Measurements from ENCODE around the gene PSMG3. TPM values are rescaled to one million over a fixed set of nuclear protein-coding genes. Genes with fewer than 3 reads are reported as not detected.

PSMG3 gene
- total and polyA plus RNA-seq, 2 donors (not counting 3 experiments of a cell fraction or from before 2014, with no cell fraction given): 25.5 to 49.7 TPM

DNA sequence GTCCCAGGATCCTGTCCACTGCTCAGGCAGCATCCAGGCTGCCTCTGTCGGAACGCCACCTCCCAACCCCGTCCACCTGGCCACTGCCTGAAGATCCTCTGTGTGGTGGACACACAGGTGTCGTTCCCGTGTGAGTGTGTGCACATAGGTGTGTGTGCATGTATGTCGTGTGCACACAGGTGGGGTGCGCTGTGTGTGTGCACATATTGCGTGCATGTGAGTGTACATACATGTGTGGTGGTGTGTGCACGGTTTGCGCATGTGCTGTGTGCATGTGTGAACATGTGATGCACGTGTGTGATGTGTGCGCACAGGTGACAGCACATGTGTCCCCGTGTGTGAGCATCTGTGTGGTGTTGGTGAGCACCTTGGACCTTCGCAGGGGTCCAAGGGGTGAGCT is 20.9 kb downstream of the PSMG3 start:
- Histone ChIP-seq H3K9me3 (replicated peaks; ENCODE audit: control insufficient read depth, insufficient read depth, low read length) (no peaks in the 10 kb centered on the region), H3K79me2 (ENCODE audit: control insufficient read depth, insufficient read depth, low read length) (no peaks in the 10 kb centered on the region), H4K20me1 (replicated peaks; ENCODE audit: control insufficient read depth, extremely low read depth, insufficient read depth, low read length) (no peaks in the 10 kb centered on the region), H3K27ac (ENCODE audit: insufficient read depth, low read depth, low read length) (no peak overlapping the region), H3K9ac (replicated peaks; ENCODE audit: extremely low read depth, insufficient read depth, low read length) (no peak overlapping the region), H3K4me3 (replicated peaks in 1 of 3; ENCODE audit: insufficient read depth in 1 of 3, low read depth in 1 of 3, low read length in 3 of 3) (no peak overlapping the region), H3K27me3 (ENCODE audit: control insufficient read depth in 2 of 2, insufficient read depth in 2 of 2, low read length in 2 of 2) (no peaks in the 10 kb centered on the region), H3K36me3 (ENCODE audit: control insufficient read depth in 2 of 2, extremely low read depth in 1 of 2, insufficient read depth in 2 of 2, low read length in 2 of 2) (peaks cover under 1 to 2% of the 10 kb centered on the region in 2 experiments), H3K9me1 (replicated peaks; ENCODE audit: control insufficient read depth, extremely low read depth, insufficient read depth, low read length) (no peaks in the 10 kb centered on the region), H3K4me2 (ENCODE audit: insufficient read depth, low read length) (no peak overlapping the region), H3K4me1 (ENCODE audit: control insufficient read depth, extremely low read depth, insufficient read depth, low read length) (no peaks in the 10 kb centered on the region), H2AFZ (ENCODE audit: low read depth, low read length) (no peak overlapping the region)
- FAIRE-seq: no peak
- no peak for DNase-seq (ENCODE audit: low read depth, low spot score)
- POLR2A ChIA-PET: no interaction called here
- CTCF ChIA-PET: interaction anchor here (0.6 to 1.6 kb wide), 3 partner anchors 12 to 13 kb away, joined by 4 to 6 read pairs (median 5); no protein-coding TSS in a partner anchor
- TF ChIP-seq GATA2 (IDR thresholded peaks at IDR 0.05; ENCODE audit: insufficient read depth, insufficient read length, low read depth, low read length): no peak
- TF ChIP-seq, protein P1, sequence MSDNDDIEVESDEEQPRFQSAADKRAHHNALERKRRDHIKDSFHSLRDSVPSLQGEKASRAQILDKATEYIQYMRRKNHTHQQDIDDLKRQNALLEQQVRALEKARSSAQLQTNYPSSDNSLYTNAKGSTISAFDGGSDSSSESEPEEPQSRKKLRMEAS (IDR thresholded peaks at IDR 0.05; ENCODE audit: insufficient read depth, insufficient read length): peak; percentile 67
- TF ChIP-seq, protein P2, sequence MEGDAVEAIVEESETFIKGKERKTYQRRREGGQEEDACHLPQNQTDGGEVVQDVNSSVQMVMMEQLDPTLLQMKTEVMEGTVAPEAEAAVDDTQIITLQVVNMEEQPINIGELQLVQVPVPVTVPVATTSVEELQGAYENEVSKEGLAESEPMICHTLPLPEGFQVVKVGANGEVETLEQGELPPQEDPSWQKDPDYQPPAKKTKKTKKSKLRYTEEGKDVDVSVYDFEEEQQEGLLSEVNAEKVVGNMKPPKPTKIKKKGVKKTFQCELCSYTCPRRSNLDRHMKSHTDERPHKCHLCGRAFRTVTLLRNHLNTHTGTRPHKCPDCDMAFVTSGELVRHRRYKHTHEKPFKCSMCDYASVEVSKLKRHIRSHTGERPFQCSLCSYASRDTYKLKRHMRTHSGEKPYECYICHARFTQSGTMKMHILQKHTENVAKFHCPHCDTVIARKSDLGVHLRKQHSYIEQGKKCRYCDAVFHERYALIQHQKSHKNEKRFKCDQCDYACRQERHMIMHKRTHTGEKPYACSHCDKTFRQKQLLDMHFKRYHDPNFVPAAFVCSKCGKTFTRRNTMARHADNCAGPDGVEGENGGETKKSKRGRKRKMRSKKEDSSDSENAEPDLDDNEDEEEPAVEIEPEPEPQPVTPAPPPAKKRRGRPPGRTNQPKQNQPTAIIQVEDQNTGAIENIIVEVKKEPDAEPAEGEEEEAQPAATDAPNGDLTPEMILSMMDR (IDR thresholded peaks at IDR 0.05; ENCODE audit: extremely low read depth in 1 of 2, insufficient read depth in 1 of 2, low read depth in 1 of 2, low read length in 2 of 2): no peak
- intact Hi-C loops (cut with micrococcal nuclease) (no loop called here), dilution Hi-C loops (cut with MboI; ENCODE audit: extremely low pct_ligation_motif_present, low sequenced_read_pairs) (no loop called here)
- BruUV-seq (replicated peaks): no TSS peak

DNA sequence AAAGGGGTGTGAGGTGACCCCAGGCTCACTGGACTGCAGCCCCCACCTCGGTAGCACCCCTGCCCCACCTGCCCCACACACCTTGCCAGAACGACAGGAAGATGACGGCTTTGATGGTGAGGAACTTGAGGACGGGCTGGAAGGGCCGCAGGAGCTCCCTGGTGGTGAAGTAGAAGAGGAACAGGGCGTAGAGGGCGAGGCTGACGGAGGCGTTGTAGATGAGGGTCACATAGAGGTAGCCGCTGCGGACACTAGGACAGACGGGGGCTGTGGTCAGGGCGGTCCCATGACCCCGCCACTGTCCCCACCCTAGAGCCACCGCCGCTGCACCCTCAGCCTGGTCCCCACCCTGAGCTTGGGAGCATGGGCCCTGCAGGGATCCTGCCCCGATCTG is 21.4 kb downstream of the PSMG3 start:
- TF ChIP-seq GATA2 (IDR thresholded peaks at IDR 0.05; ENCODE audit: insufficient read depth, insufficient read length, low read depth, low read length): no peak
- no peak for TF ChIP-seq EZH2 (IDR thresholded peaks at IDR 0.05; ENCODE audit: borderline replicate concordance, low read depth, low read length, severe bottlenecking)
- no peak for TF ChIP-seq MYC (IDR thresholded peaks at IDR 0.05; ENCODE audit: low read depth, low read length)
- no peak for TF ChIP-seq JUN (IDR thresholded peaks at IDR 0.05; ENCODE audit: borderline replicate concordance, insufficient read depth, insufficient read length, low read depth)
- TF ChIP-seq, protein P1 (IDR thresholded peaks at IDR 0.05; ENCODE audit: insufficient read depth, insufficient read length): no peak
- TF ChIP-seq FOS (IDR thresholded peaks at IDR 0.05; ENCODE audit: borderline replicate concordance, insufficient read depth, low read length): no peak
- TF ChIP-seq POLR2A (IDR thresholded peaks at IDR 0.05; ENCODE audit: low read depth, low read length): no peak
- TF ChIP-seq, protein P2 (IDR thresholded peaks at IDR 0.05; ENCODE audit: extremely low read depth in 1 of 2, insufficient read depth in 1 of 2, low read depth in 1 of 2, low read length in 2 of 2): no peak
- intact Hi-C loops (cut with micrococcal nuclease): no loop called here
- no peak for FAIRE-seq
- peaks cover 2% of the 10 kb centered on the region in 2 experiments for H3K36me3 ChIP-seq (ENCODE audit: control insufficient read depth in 2 of 2, extremely low read depth in 1 of 2, insufficient read depth in 2 of 2, low read length in 2 of 2)
- DNase-seq (ENCODE audit: low read depth, low spot score): no peak
- H3K27ac ChIP-seq (ENCODE audit: insufficient read depth, low read depth, low read length): no peak overlapping the region
- H3K79me2 ChIP-seq (ENCODE audit: control insufficient read depth, insufficient read depth, low read length): no peaks in the 10 kb centered on the region
- no peaks in the 10 kb centered on the region for H3K9me1 ChIP-seq (replicated peaks; ENCODE audit: control insufficient read depth, extremely low read depth, insufficient read depth, low read length)
- no peaks in the 10 kb centered on the region for H4K20me1 ChIP-seq (replicated peaks; ENCODE audit: control insufficient read depth, extremely low read depth, insufficient read depth, low read length)
- no peak overlapping the region for H2AFZ ChIP-seq (ENCODE audit: low read depth, low read length)
- no peak overlapping the region for H3K4me2 ChIP-seq (ENCODE audit: insufficient read depth, low read length)
- no peaks in the 10 kb centered on the region for H3K4me1 ChIP-seq (ENCODE audit: control insufficient read depth, extremely low read depth, insufficient read depth, low read length)
- no peaks in the 10 kb centered on the region for H3K27me3 ChIP-seq (ENCODE audit: control insufficient read depth in 2 of 2, insufficient read depth in 2 of 2, low read length in 2 of 2)
- POLR2A ChIA-PET: no interaction called here
- CTCF ChIA-PET: interaction anchor here (0.7 to 1.6 kb wide), 4 partner anchors 9 to 921 kb away, joined by 3 to 6 read pairs (median 4); no protein-coding TSS in a partner anchor
- dilution Hi-C loops (cut with MboI; ENCODE audit: extremely low pct_ligation_motif_present, low sequenced_read_pairs): no loop called here
- no TSS peak for BruUV-seq (replicated peaks)
- no peaks in the 10 kb centered on the region for H3K9me3 ChIP-seq (replicated peaks; ENCODE audit: control insufficient read depth, insufficient read depth, low read length)
- no peak overlapping the region for H3K4me3 ChIP-seq (replicated peaks in 1 of 3; ENCODE audit: insufficient read depth in 1 of 3, low read depth in 1 of 3, low read length in 3 of 3)
- no peak overlapping the region for H3K9ac ChIP-seq (replicated peaks; ENCODE audit: extremely low read depth, insufficient read depth, low read length)
